DOHH2 (cell line): ENCODE results near the gene DUOXA1.

Source experiments
- EZH2phosphoT487 ChIP-seq: fragments of 200-600 bp; sonication (generic); IDR thresholded peaks from 2 replicates; pipeline ENCODE4 v1.6.1; 2017; ENCODE audit warnings: borderline replicate concordance, mild to moderate bottlenecking, antibody characterized with exemption, low read length, moderate library complexity, mixed read lengths
- TF ChIP-seq, protein P1 (sequence below): fragments of 200-600 bp; sonication (generic); IDR thresholded peaks from one replicate; pipeline ENCODE4 v1.5.1; 2014; ENCODE audit warnings: antibody characterized with exemption, mild to moderate bottlenecking, low read depth, low read length; ENCODE audit not compliant: poor library complexity, severe bottlenecking

DNA sequence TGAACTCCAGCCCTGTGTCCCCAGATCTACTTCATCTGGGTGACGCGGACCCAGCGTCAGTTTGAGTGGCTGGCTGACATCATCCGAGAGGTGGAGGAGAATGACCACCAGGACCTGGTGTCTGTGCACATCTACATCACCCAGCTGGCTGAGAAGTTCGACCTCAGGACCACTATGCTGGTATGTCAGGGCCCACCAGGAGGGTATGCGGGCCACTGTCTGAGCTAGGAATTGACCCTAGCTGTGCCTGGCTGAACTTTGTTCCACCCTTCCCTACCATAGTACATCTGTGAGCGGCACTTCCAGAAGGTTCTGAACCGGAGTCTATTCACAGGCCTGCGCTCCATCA, 33.8 kb upstream of the DUOXA1 start:
- TF ChIP-seq, protein P1, sequence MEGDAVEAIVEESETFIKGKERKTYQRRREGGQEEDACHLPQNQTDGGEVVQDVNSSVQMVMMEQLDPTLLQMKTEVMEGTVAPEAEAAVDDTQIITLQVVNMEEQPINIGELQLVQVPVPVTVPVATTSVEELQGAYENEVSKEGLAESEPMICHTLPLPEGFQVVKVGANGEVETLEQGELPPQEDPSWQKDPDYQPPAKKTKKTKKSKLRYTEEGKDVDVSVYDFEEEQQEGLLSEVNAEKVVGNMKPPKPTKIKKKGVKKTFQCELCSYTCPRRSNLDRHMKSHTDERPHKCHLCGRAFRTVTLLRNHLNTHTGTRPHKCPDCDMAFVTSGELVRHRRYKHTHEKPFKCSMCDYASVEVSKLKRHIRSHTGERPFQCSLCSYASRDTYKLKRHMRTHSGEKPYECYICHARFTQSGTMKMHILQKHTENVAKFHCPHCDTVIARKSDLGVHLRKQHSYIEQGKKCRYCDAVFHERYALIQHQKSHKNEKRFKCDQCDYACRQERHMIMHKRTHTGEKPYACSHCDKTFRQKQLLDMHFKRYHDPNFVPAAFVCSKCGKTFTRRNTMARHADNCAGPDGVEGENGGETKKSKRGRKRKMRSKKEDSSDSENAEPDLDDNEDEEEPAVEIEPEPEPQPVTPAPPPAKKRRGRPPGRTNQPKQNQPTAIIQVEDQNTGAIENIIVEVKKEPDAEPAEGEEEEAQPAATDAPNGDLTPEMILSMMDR, result no peak
- TF ChIP-seq EZH2phosphoT487, result no peak
